Midbrain (tissue), 1 donor: ENCODE measurements around the gene VAV3.

Experiments used
- DNase-seq: peaks from one replicate; lab custom pipeline; 2025; lab: John Stamatoyannopoulos, UW

Gene VAV3

DNA sequence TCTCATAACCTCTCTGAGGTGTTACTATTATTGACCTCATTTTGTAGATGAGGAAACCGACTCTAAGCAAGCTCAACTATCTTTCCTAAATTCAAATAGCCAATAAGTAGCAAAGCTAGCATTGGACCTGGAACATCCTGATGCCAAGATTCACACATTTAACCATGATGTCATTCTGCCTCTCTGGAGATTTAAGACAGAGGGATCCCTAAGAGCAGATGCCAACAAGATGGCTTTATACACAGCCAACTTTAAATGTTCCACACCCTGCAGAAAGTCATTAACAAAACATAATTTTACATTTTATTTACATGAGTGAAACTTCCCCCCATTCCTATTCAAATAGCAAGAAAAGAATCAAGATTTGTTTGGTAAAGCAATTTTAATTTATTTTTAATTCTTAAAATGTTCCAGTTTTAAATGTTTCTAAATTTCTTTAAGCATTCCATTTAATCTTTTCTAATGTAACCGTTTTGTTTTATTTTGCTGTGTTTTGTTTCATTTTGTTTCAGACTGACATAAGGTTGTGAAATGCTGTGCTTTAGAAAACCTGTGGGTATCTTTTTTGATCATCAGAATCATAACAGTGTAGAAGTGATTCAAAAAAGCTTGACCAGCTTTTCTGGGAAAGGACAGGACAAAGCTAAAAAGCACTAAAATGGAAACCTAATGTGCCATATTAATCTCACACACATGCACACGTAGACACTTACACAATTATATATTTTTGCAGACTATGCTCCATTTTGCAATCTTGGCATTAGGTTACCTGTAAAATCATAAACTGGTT is 7.6 kb upstream of the VAV3 start:
- no peak for DNase-seq

GRCh38 chr1:107966550-107966949 is 1.6 kb upstream of the VAV3 start:
- no peak for DNase-seq

DNA sequence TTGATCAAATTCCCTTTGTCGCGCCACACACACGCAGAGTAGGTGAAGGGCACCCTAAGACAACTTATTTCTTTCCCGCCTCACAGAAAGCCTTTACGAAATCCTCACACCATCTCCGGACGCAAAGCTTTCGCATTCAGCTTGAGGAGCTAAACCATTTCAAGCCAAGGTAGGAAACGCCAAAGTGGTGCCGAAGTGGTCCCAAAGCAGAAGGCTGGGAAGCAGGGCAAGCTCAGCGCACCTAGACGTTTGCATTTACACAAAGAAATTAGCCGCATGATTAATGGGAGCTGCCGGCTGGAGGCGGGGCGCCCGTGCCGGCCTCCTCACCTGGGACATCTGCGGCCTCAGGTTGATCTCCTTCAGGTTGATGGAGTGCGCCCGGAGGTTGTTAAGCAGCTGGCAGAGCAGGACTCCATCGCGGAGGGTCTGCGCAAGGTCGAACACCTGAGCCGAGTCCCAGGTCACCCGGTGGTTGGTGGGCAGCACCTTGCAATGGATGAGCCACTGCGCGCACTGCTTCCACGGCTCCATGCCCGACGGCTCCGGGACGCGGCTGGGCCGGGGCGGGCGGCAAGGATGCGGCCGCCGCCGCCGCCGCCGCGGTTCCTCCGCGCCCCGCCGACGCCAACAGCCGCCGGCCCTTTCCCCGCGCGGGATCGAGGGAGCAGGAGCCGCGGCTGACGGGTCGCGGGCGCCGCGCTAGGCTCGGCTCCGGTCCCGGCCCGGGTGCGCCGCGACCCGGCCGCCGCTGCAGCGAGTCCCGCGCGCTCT is 457 bp downstream of the VAV3 start:
- no peak for DNase-seq

DNA sequence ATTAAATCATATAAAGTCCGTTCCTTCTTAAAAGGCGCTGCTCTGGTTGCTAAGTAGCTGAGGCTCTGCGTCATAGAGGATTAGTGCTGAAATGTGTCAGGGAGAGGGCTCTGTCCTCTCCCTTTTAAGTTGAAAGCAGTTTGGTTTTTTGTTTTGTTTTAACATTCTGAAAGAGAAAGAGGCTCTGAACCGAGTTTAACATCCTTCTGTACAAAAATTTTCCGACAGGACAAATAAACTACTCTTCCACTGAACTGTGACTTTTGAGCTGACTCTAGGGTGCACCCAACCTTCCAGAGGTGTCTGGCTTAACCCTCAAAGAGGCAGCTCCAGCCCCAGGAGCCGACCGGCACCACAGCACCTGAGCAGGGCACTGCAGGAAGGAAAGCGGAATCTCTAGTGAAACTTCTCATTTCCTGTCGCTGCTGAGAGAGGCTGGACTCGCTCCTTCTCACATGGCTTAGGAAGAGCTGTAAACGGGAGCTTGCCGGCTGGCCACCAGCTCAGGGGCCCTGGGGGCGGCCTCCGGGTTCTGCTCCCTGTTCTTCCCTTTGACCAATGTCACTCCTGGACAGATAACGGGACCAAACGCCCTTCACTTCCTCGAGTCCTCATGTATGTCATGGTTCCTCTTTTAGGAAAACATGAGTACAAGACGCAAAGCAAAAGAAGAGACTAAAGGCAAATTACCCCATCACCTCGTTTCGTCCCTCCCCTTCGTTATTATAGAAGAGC is 1.2 kb downstream of the VAV3 start:
- DNase-seq: no peak

- no peak for DNase-seq
Measured at GRCh38 chr1:107963008-107963407, 2.0 kb downstream of the VAV3 start.

- DNase-seq: no peak
Measured at GRCh38 chr1:107954719-107955415, 10.1 kb downstream of the VAV3 start.

DNA sequence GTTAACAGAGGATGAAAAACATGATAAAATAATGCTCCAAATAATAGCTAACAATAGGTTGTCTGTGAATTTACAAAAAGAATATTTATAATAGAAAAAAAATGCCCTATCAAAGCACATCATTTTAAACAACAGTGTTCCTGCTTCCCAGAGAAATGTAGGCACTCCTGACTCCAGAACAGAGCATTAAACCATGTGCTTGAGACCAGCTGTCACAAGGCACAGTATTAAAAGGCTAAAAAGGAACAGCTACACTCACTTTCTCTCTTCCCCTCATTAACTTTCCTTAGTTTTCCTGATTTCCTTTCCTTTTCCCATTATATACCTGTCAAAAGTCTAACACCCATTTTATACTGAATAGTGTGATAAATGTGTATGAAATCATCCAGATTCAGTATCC is 10.9 kb downstream of the VAV3 start:
- DNase-seq: no peak

DNA sequence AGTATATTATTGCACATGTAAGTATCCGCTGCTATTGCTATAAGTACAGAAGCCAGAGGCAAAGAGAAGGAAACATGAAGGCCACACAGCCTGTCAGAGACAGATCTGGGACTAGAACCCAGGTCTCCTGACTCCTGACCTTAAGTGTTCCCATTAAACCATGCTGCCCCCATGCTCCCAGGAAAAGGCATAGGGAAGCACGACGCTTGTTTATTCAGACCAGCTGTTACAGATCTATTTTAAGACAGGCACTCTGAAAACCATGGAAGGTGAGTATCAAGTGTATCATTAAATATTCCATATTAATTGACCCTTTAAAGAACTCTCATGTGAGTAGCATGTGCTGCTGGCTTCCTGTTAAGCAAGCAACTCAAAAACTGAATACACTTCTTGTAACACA is 11.4 kb downstream of the VAV3 start:
- DNase-seq: no peak

DNA sequence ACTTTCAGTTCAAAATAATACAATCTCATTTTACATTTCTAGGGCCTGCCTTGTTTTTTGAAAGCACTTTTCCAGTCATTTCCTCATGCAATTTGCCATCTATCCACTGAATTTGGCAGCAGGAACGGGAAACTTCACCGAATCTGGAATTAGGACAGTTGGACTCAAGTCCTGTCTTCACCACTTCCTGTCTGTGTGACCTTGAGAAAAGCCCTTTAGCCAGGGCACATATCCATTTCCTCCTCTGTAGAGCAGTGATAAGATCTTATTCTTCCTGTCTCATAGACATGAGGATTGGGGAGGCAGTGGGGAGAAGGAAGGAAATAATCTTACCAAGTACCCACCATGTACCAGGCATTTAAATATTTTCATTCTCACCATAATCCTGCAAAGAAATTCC is 12.0 kb downstream of the VAV3 start:
- no peak for DNase-seq

GRCh38 chr1:107950464-107950863 is 14.5 kb downstream of the VAV3 start:
- DNase-seq: no peak

DNA sequence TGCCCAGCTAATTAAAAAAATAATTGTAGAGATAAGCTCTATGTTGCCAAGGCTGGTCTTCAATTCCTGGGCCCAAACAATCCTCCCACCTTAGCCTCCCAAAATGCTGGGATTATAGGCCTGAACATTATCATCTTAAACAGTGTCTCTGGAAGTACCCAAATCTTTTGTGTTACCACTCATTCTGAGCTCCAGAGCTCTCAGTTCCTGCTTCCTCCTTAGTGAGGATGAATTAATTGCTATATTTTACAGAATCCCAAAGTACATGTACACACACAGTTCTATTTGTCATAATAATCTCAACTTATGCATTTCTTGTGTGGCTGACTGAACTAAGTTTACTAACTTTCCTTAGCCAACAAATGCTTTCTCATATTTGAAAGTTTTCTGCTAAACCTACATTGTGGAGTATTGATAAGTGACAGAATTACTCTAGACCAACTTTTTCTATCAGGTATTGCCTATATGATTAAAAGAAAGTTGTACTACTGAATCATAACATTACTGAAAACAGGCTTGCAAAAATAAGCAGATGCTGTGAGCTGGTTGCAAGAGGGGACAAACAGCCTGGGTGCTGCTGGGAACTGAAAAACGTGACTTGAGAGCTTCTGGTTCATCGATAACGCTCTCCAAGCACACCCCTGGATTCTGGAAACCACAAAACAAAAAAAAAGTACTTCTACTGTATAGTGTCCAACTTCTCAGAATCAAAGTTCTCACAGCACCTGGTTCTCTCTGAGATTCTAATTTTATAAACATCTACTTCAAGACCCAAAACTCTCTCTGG is 15.3 kb downstream of the VAV3 start:
- DNase-seq: no peak

DNA sequence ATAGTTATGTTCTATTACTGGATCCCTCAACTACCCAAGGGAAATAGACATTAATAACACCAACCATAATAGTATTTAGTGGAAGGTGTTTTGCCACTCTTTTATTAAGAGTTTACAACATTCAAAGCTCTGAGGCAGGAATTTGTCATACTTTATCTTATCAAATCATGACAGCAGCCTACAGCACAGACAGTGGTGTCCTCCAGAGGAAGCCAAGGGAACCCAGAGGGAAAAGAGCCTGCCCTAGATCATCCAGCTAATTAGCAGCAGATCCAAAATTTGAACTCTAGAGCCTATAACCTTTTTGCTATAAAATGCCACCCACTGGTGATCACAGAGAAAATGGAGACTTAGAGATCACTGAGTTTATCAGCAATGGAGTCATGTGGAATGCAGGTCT is 18.2 kb downstream of the VAV3 start:
- DNase-seq: no peak

DNA sequence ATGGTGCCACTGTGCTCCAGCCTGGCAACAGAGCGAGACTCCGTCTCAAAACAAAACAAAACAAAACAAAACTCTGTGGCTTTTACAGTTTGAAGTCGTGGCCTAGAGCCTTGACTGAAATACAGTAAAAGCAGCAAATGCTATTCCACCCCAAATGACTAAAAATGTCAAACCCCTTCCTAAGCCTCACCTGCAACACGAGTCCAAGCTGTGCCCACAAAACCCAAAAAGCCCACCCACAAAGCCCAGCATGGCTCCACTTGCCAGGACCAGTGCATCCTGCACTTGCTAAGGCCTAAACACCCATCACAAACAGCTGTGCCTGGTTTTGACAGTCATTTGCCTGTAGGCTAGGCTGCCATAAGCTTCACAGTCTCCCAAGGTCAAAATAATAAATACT is 21.3 kb downstream of the VAV3 start:
- DNase-seq: no peak

DNA sequence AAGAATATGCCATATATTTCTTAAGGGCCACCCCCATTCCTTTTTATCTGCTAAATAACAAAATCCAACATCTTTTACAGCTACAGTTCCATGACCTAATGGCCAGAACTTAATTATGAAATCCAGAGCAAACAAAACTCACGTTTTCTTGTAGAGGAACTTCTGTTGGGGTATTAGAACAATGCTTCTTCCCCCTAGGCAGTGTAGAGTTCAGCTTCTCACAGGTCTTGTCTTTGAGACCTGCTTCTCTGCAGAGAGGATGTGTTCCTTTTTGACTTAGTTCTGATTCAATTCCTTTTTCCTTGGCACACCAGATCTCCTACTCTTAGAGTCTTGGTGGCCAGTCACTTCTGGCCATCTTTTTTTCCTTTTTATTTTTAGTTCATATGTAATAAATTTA is 22.2 kb downstream of the VAV3 start:
- DNase-seq: no peak

DNA sequence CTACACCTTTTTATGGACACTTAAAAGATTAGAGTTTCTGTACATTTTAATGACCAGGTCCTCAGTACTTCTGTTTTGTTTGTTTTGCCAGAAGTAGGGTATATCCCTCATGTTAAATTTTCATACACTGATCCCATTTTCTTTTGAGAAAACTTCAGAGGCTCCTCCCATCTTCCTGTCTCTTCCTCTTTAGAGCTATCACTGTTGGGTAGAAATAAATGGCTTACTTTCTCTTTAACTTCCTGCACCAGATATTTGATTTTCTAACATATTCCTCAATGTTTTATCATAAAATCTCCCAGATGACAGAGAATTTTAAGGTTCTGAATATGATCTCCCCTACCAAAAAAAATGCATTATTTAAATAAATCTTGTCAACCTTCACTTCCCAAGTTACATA is 23.4 kb downstream of the VAV3 start:
- no peak for DNase-seq

GRCh38 chr1:107941123-107941522 is 23.9 kb downstream of the VAV3 start:
- DNase-seq: no peak

- no peak for DNase-seq
Measured at GRCh38 chr1:107940701-107941100, 24.3 kb downstream of the VAV3 start.

DNA sequence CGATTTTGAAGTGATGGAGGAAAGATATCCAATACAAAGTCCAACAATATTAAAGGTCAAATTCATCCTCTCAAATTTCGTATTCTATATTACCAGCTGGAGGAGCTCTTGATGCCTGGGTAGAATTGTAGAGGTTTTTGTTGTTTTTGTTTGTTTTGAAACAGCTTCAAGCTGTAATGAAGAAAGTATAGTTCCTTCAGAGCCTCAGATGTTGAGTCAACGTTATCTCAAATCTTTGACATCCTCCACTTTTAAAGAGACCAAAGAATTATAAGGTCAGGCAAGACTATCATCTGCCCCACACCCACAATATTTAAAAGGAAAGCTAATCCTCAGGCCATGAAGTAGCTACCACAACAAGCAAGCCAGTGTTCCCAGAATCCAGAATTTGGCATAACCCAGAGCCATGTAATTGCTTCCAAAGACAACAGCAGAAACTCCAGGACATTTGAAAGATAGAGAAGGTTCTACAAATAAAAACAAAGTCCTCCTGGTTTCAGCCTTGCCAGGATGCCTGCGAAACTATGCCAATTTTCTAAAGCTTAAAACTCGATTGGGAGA is 24.9 kb downstream of the VAV3 start:
- DNase-seq: peak; percentile 10

GRCh38 chr1:107939256-107939655 is 25.7 kb downstream of the VAV3 start:
- DNase-seq: no peak

GRCh38 chr1:107936498-107937481 is 28.2 kb downstream of the VAV3 start:
- no peak for DNase-seq
